Uterus (tissue), 4 donors: ENCODE data around the gene UBE4A. TPM values are rescaled to one million over a fixed set of nuclear protein-coding genes. Genes with fewer than 3 reads are reported as not detected.

Experiments
- DNase-seq, 2 donors: peaks; one replicate each; pipeline ENCODE4 v3.0.0-alpha.2; 2019 to 2020
- H3K27ac ChIP-seq, 2 donors: fragments of 200-600 bp; sonication (generic); 1 replicate in 1 of 2; 2 replicates in 1 of 2; pipeline ENCODE4 v1.5.1; 2016 to 2018
- H3K27me3 ChIP-seq, 2 donors: fragments of 200-600 bp; sonication (generic); one replicate each; pipeline ENCODE4 v1.5.1; 2018 to 2019; ENCODE audit warnings: control low read depth in 1 of 2
- H3K36me3 ChIP-seq, 2 donors: fragments of 200-600 bp; sonication (generic); one replicate each; pipeline ENCODE4 v1.5.1; 2019; ENCODE audit warnings: control low read depth in 1 of 2
- H3K4me1 ChIP-seq, 2 donors: fragments of 200-600 bp; sonication (generic); one replicate each; pipeline ENCODE4 v1.5.1; 2018 to 2019; ENCODE audit warnings: control low read depth in 1 of 2
- H3K4me3 ChIP-seq, 2 donors: fragments of 200-600 bp; sonication (generic); 1 replicate in 1 of 2; 2 replicates in 1 of 2; pipeline ENCODE4 v1.5.1; 2018 to 2019; ENCODE audit warnings: mild to moderate bottlenecking in 1 of 2
- H3K9me3 ChIP-seq, 2 donors: fragments of 200-600 bp; sonication (generic); one replicate each; pipeline ENCODE4 v1.5.1; 2019; ENCODE audit warnings: control low read depth in 1 of 2
- CTCF ChIP-seq, 4 experiments: fragments of 200-600 bp in 2 of 4; fragments of 450-650 bp in 2 of 4; sonication (generic) in 2 of 4; IDR thresholded peaks; one replicate each; pipeline ENCODE4 v1.5.1; 2016 to 2019; ENCODE audit warnings: antibody characterized with exemption in 4 of 4, mild to moderate bottlenecking in 2 of 4, moderate library complexity in 1 of 4
- POLR2A ChIP-seq, 2 donors: fragments of 450-650 bp; IDR thresholded peaks; one replicate each; pipeline ENCODE4 v1.6.1; 2016; ENCODE audit warnings: antibody characterized with exemption in 2 of 2, mild to moderate bottlenecking in 1 of 2, moderate library complexity in 1 of 2
- intact Hi-C: fragments of 100-400 bp; cut with DNase I; formaldehyde crosslinking; loops from one replicate; pipeline ENCODE4 v1.15.1; 2023; ENCODE audit warnings: low total_unique reads
- total RNA-seq, 4 donors: library from RNA; depleted of rRNA in 3 of 4; stranded (reverse); fragments of >200 nt in 3 of 4; gene quantifications; one replicate each; pipeline versions ENCODE4 v1.1.0 to v1.2.4, GENCODE V29; 2014 to 2023
- donor health status: DM: yes; HTN: yes; CAD: no.

The UBE4A gene
- total RNA-seq = 10 to 100 TPM; 31.0 to 41.2 (median 33.3) TPM

GRCh38 chr11:118359295-118359958 lies at the start of gene UBE4A:
UBE4A (plus strand) TSS chr11:118359600; CDS start chr11:118365081, 5,481 bp downstream.
- TF ChIP-seq POLR2A (IDR thresholded peaks at IDR 0.05) (peak in 1 of 2 donors; percentile 46), CTCF (IDR thresholded peaks at IDR 0.05) (peak in 1 of 4 experiments; percentile 7)
- peak within 1 kb of the TSS; percentile 70 to 73 for H3K4me3 ChIP-seq
- intact Hi-C loops = loop anchor here (10.0 kb wide), 1 partner anchor 215 kb away; no protein-coding TSS in a partner anchor
- no peaks in the 10 kb centered on the region for H3K36me3 ChIP-seq
- peak; percentile 92 to 94 for DNase-seq
- H3K4me1 ChIP-seq = no peaks in the 10 kb centered on the region
- no peaks in the 10 kb centered on the region for H3K9me3 ChIP-seq
- no peaks in the 10 kb centered on the region for H3K27me3 ChIP-seq
- peak within 1 kb of the TSS; percentile 7 to 43 for H3K27ac ChIP-seq

- TF ChIP-seq POLR2A (IDR thresholded peaks at IDR 0.05) (no peak), CTCF (IDR thresholded peaks at IDR 0.05) (no peak)
- DNase-seq = no peak
- intact Hi-C loops = no loop called here
Observed at GRCh38 chr11:118310271-118310670, 49.1 kb upstream of the UBE4A start.

GRCh38 chr11:118310781-118311485 lies 48.5 kb upstream of the UBE4A start:
- Histone ChIP-seq H3K36me3 (no peaks in the 10 kb centered on the region), H3K9me3 (no peaks in the 10 kb centered on the region), H3K27ac (no peak overlapping the region), H3K27me3 (peaks cover 0 to 6% of the 10 kb centered on the region in 2 donors), H3K4me1 (no peaks in the 10 kb centered on the region), H3K4me3 (no peak overlapping the region)
- no peak for DNase-seq
- intact Hi-C loops = no loop called here
- no peak for TF ChIP-seq POLR2A (IDR thresholded peaks at IDR 0.05)
- TF ChIP-seq CTCF (IDR thresholded peaks at IDR 0.05) = no peak

More at GRCh38 chr11:118310271-118310670, 49.1 kb upstream of the UBE4A start:
- peaks cover 0 to 6% of the 10 kb centered on the region in 2 donors for H3K27me3 ChIP-seq
- no peaks in the 10 kb centered on the region for H3K4me1 ChIP-seq
- H3K36me3 ChIP-seq = no peaks in the 10 kb centered on the region
- H3K4me3 ChIP-seq = no peak overlapping the region
- H3K9me3 ChIP-seq = no peaks in the 10 kb centered on the region
- no peak overlapping the region for H3K27ac ChIP-seq

- Histone ChIP-seq H3K4me1 (no peaks in the 10 kb centered on the region), H3K27me3 (peaks cover 0 to 6% of the 10 kb centered on the region in 2 donors), H3K9me3 (no peaks in the 10 kb centered on the region), H3K36me3 (no peaks in the 10 kb centered on the region), H3K4me3 (no peak overlapping the region), H3K27ac (no peak overlapping the region)
- DNase-seq = no peak
- TF ChIP-seq POLR2A (IDR thresholded peaks at IDR 0.05) = no peak
- TF ChIP-seq CTCF (IDR thresholded peaks at IDR 0.05) = no peak
- intact Hi-C loops = no loop called here
Observed at GRCh38 chr11:118311518-118311917, 47.9 kb upstream of the UBE4A start.

GRCh38 chr11:118312328-118312727 lies 47.1 kb upstream of the UBE4A start:
- no peak overlapping the region for H3K27ac ChIP-seq
- TF ChIP-seq POLR2A (IDR thresholded peaks at IDR 0.05) (no peak), CTCF (IDR thresholded peaks at IDR 0.05) (no peak)
- intact Hi-C loops = no loop called here
- H3K4me1 ChIP-seq = no peaks in the 10 kb centered on the region
- H3K27me3 ChIP-seq = peaks cover 0 to 6% of the 10 kb centered on the region in 2 donors
- no peaks in the 10 kb centered on the region for H3K36me3 ChIP-seq
- no peaks in the 10 kb centered on the region for H3K9me3 ChIP-seq
- DNase-seq = no peak
- no peak overlapping the region for H3K4me3 ChIP-seq
